Stomach (tissue), 9 donors: ENCODE data around the gene TSPAN1. TPM values are rescaled to one million over a fixed set of nuclear protein-coding genes. Genes with fewer than 3 reads are reported as not detected.
"Not testable (repeated sequence)": the region's sequence is repeated elsewhere in the genome, so short reads cannot be mapped to it uniquely, and the experiment has no call there.

ENCODE experiments used
- DNase-seq, 2 donors: peaks; one replicate each; pipeline versions ENCODE4 v3.0.0 to v3.0.0-alpha.2; 2013 to 2019
- H3K27ac ChIP-seq, 5 donors: fragments of 200-600 bp in 4 of 5; sonication (generic) in 4 of 5; one replicate each; pipeline ENCODE4 v1.5.1; 2013 to 2019; ENCODE audit warnings: mild to moderate bottlenecking in 1 of 5, moderate library complexity in 1 of 5
- H3K27me3 ChIP-seq, 3 donors: fragments of 200-600 bp; sonication (generic); one replicate each; pipeline ENCODE4 v1.5.1; 2017 to 2019; ENCODE audit warnings: mixed run types in 1 of 3
- H3K36me3 ChIP-seq, 4 donors: fragments of 200-600 bp; sonication (generic); 1 replicate in 3 of 4; 2 replicates in 1 of 4; pipeline ENCODE4 v1.5.1; 2016 to 2019
- H3K4me1 ChIP-seq, 4 donors: fragments of 200-600 bp; sonication (generic); one replicate each; pipeline ENCODE4 v1.5.1; 2016 to 2019
- H3K4me3 ChIP-seq, 4 donors: fragments of 200-600 bp; sonication (generic) in 3 of 4; one replicate each; pipeline ENCODE4 v1.5.1; 2016 to 2019; ENCODE audit warnings: mild to moderate bottlenecking in 1 of 4
- H3K9me3 ChIP-seq, 4 donors: fragments of 200-600 bp; sonication (generic); one replicate each; pipeline ENCODE4 v1.5.1; 2016 to 2019
- EP300 ChIP-seq: sonication (generic); formaldehyde crosslinking; IDR thresholded peaks from one replicate; pipeline ENCODE4 v1.6.1; 2017; ENCODE audit warnings: antibody characterized with exemption
- POLR2A ChIP-seq, 4 donors: fragments of 450-650 bp; IDR thresholded peaks; one replicate each; pipeline ENCODE4 v1.6.1; 2016; ENCODE audit warnings: antibody characterized with exemption in 4 of 4, control low read depth in 2 of 4, mild to moderate bottlenecking in 1 of 4, moderate library complexity in 1 of 4
- POLR2AphosphoS5 ChIP-seq, 3 donors: sonication (generic); formaldehyde crosslinking; IDR thresholded peaks; one replicate each; pipeline ENCODE4 v1.6.1; 2016; ENCODE audit warnings: antibody characterized with exemption in 3 of 3
- WGBS, 5 donors: extraction: QIAGEN DNeasy Blood & Tissue Kit in 3 of 5; methylation state at CpG; one replicate each; pipeline versions ENCODE4 v1.1.5 to v1.1.7; 2013 to 2018; 5-methylcytosine and 5-hydroxymethylcytosine counted together
- intact Hi-C: fragments of 100-400 bp; cut with DNase I; formaldehyde crosslinking; loops from one replicate; pipeline ENCODE4 v1.15.1; 2023; ENCODE audit warnings: low total_unique reads
- polyA plus RNA-seq, 3 donors: library from polyadenylated mRNA; stranded (reverse); fragments of 200-250 nt; gene quantifications; one replicate each; pipeline ENCODE4 v1.2.3, GENCODE V29; 2013
- small RNA-seq, 4 donors: library from RNA; depleted of rRNA; stranded (forward); fragments of <200 nt; gene quantifications; one replicate each; pipeline ENCODE3, GENCODE V24; 2016
- total RNA-seq, 5 donors: library from RNA; depleted of rRNA; stranded (reverse); fragments of >200 nt; gene quantifications; one replicate each; pipeline versions ENCODE4 v1.1.0 to v1.2.3, GENCODE V29; 2014 to 2016
- TF ChIP-seq, protein P1 (sequence below), 7 experiments: fragments of 450-650 bp in 4 of 7; fragments of 200-600 bp in 3 of 7; sonication (generic) in 3 of 7; IDR thresholded peaks; one replicate each; pipeline ENCODE4 v1.5.1; 2016 to 2019; ENCODE audit warnings: antibody characterized with exemption in 7 of 7, control low read depth in 2 of 7, mild to moderate bottlenecking in 1 of 7
- donor health status: healthy with polysubstance abuse.
- donor health status: Bipolar disorder and iron deficiency.
- donor health status: healthy.

TSPAN1 gene
- total and polyA plus RNA-seq, 8 donors: 35.9 to 154 (median 73.0) TPM

DNA sequence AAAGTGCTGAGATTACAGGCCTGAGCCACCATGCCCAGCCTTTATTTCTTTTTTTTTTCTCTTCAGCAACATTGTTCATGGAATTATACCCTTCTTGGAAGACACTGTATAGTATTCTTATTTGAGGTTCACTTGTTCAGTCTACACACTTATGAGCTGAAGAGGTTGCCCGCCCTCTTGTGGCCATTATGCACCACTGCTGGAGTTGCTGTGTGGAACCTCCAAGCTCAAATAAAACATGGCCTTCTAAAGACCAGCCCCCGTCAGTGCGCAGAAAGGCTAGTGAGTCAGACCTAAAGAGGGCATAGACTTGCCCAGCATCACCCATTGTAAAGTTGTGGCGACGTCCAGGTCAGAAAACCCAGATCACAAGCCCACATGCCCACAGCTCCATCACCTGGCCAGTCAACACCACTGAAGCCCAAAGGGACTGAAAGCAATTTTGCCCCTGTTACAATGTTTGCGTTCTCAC is 48.6 kb downstream of the TSPAN1 start:
- no peak for TF ChIP-seq POLR2AphosphoS5 (IDR thresholded peaks at IDR 0.05)
- TF ChIP-seq, protein P1, sequence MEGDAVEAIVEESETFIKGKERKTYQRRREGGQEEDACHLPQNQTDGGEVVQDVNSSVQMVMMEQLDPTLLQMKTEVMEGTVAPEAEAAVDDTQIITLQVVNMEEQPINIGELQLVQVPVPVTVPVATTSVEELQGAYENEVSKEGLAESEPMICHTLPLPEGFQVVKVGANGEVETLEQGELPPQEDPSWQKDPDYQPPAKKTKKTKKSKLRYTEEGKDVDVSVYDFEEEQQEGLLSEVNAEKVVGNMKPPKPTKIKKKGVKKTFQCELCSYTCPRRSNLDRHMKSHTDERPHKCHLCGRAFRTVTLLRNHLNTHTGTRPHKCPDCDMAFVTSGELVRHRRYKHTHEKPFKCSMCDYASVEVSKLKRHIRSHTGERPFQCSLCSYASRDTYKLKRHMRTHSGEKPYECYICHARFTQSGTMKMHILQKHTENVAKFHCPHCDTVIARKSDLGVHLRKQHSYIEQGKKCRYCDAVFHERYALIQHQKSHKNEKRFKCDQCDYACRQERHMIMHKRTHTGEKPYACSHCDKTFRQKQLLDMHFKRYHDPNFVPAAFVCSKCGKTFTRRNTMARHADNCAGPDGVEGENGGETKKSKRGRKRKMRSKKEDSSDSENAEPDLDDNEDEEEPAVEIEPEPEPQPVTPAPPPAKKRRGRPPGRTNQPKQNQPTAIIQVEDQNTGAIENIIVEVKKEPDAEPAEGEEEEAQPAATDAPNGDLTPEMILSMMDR (IDR thresholded peaks at IDR 0.05): peak in 5 of 7 experiments; percentile 82 to 94 (median 91)
- Histone ChIP-seq H3K27me3 (no peaks in the 10 kb centered on the region), H3K4me1 (peaks cover 0 to 10% (median 5%) of the 10 kb centered on the region in 4 donors), H3K9me3 (no peaks in the 10 kb centered on the region), H3K4me3 (no peak overlapping the region), H3K36me3 (peaks cover 0 to 10% (median 3%) of the 10 kb centered on the region in 4 donors), H3K27ac (no peak overlapping the region)
- WGBS, 5 donors: 9 to 17% (median 13%) methylated on average over 6 of the region's 6 CpGs
- intact Hi-C loops: no loop called here
- peak; percentile 83 to 93 for DNase-seq

DNA sequence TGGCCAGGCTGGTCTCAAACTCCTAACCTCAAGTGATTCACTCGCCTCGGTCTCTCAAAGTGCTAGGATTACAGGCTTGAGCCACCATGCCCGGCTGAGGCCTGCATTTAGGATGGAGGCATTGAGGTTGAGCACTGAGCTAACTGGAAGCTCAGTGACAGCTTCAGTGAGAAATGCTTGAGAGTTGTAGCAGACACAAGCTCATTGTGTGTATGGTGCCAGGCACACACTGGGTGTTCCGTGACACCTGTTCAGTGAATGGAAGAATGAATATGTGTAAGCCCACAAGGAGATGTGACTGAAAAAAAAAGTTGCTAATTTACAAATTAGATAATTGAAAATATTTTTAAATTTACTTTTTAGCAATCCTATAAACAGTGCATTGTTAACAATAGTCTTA is 50.1 kb downstream of the TSPAN1 start:
- Histone ChIP-seq H3K27me3 (no peaks in the 10 kb centered on the region), H3K9me3 (no peaks in the 10 kb centered on the region), H3K36me3 (peaks cover 0 to 4% (median 2%) of the 10 kb centered on the region in 4 donors), H3K4me1 (peaks cover 0 to 10% (median 5%) of the 10 kb centered on the region in 4 donors), H3K27ac (no peak overlapping the region), H3K4me3 (no peak overlapping the region)
- no peak for DNase-seq
- intact Hi-C loops: no loop called here
- WGBS, 5 donors: 83 to 91% (median 88%) methylated on average over 3 to 4 of the region's 4 CpGs
- TF ChIP-seq POLR2A (IDR thresholded peaks at IDR 0.05): no peak
- TF ChIP-seq, protein P1 (IDR thresholded peaks at IDR 0.05): no peak
- TF ChIP-seq POLR2AphosphoS5 (IDR thresholded peaks at IDR 0.05): no peak
- TF ChIP-seq EP300: no peak

DNA sequence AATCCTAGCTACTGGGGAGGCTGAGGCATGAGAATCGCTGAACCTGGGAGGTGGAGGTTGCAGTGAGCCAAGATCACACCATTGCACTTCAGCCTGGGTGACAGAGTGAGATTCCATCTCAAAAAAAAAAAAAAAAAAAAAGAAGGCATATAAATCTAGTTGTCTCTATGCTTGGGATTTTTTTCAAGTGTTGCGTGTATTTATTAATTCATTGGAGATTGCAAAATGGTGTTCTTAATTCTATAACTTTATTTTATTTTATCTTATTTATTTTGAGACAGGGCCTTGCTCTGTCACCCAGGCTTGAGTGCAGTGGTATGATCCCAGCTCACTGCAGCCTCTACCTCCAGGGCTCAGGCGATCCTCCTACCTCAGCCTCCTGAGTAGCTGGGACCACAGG is 56.3 kb downstream of the TSPAN1 start:
- H3K9me3 ChIP-seq, DNase-seq, H3K4me1 ChIP-seq, H3K27me3 ChIP-seq, intact Hi-C loops, H3K36me3 ChIP-seq, H3K4me3 ChIP-seq, H3K27ac ChIP-seq: not testable (repeated sequence)
- 89 to 98% (median 98%) methylated on average over 3 of the region's 3 CpGs for WGBS, 5 donors

Small RNA genes lying within 50 kb of the gene (small RNA-seq; reads per million reads assigned to genes)
- gene AL672043.1: 0 reads per million in 4 donors

Other genes with a start within 250 kb of the TSPAN1 start
- gene PIK3R3, start 42.5 kb upstream of the TSPAN1 start, total RNA-seq: 10 to 100 TPM; 10.4 to 33.8 (median 15.2) TPM
- 1 to 10 TPM; 3.4 to 4.9 (median 3.7) TPM for gene PIK3R3, start 42.5 kb upstream of the TSPAN1 start, polyA plus RNA-seq
- not detected for gene P3R3URF, start 1.4 kb downstream of the TSPAN1 start, total RNA-seq
- gene P3R3URF, start 1.4 kb downstream of the TSPAN1 start, polyA plus RNA-seq: not detected
- 10 to 100 TPM in 4 of 5 donors, 1 to 10 TPM in 1; 2.9 to 47.3 (median 30.9) TPM for gene POMGNT1, start 23.3 kb downstream of the TSPAN1 start, total RNA-seq
- gene POMGNT1, start 23.3 kb downstream of the TSPAN1 start, polyA plus RNA-seq: 10 to 100 TPM; 32.1 to 41.5 (median 40.3) TPM
- gene LURAP1, start 28.2 kb downstream of the TSPAN1 start, total RNA-seq: 10 to 100 TPM in 1 of 5 donors, 1 to 10 TPM in 3, not detected in 1; 1.2 to 30.8 (median 6.0) TPM
- gene LURAP1, start 28.2 kb downstream of the TSPAN1 start, polyA plus RNA-seq: 1 to 10 TPM; 2.9 to 4.4 (median 3.4) TPM
- gene RAD54L, start 72.7 kb downstream of the TSPAN1 start, total RNA-seq: 10 to 100 TPM in 2 of 5 donors, 1 to 10 TPM in 2, under 1 TPM in 1; 0.45 to 99.6 (median 3.9) TPM
- 1 to 10 TPM; 2.6 to 6.5 (median 3.2) TPM for gene RAD54L, start 72.7 kb downstream of the TSPAN1 start, polyA plus RNA-seq
- gene LRRC41, start 128.5 kb downstream of the TSPAN1 start, total RNA-seq: 100 to 1,000 TPM in 1 of 5 donors, 10 to 100 TPM in 4; 21.6 to 110 (median 61.9) TPM
- gene LRRC41, start 128.5 kb downstream of the TSPAN1 start, polyA plus RNA-seq: 10 to 100 TPM; 22.3 to 28.7 (median 22.7) TPM
- 100 to 1,000 TPM; 200 to 379 (median 296) TPM for gene UQCRH, start 128.6 kb downstream of the TSPAN1 start, total RNA-seq
- 100 to 1,000 TPM; 632 to 710 (median 677) TPM for gene UQCRH, start 128.6 kb downstream of the TSPAN1 start, polyA plus RNA-seq
- gene NSUN4, start 165.7 kb downstream of the TSPAN1 start, total RNA-seq: 10 to 100 TPM in 3 of 5 donors, 1 to 10 TPM in 2; 1.2 to 56.7 (median 15.4) TPM
- gene NSUN4, start 165.7 kb downstream of the TSPAN1 start, polyA plus RNA-seq: 10 to 100 TPM in 1 of 3 donors, 1 to 10 TPM in 2; 6.6 to 15.4 (median 7.4) TPM
- gene FAAH, start 219.2 kb downstream of the TSPAN1 start, total RNA-seq: 100 to 1,000 TPM in 2 of 5 donors, 10 to 100 TPM in 3; 25.3 to 419 (median 52.9) TPM
- 10 to 100 TPM; 42.8 to 45.3 (median 45.0) TPM for gene FAAH, start 219.2 kb downstream of the TSPAN1 start, polyA plus RNA-seq